Activated naive CD4-positive, alpha-beta T cell (primary cell): ENCODE data around the gene HES2.
A peak's percentile ranks its signal among the peaks of the same experiment; 100 is the strongest.
"Not testable (repeated sequence)": the region's sequence is repeated elsewhere in the genome, so short reads cannot be mapped to it uniquely, and the experiment has no call there.

Experiments used
- DNase-seq, 4 experiments: peaks; one replicate each; lab custom pipeline; 2025; lab: John Stamatoyannopoulos, UW

HES2 gene

GRCh38 chr1:6454856-6455751 is 35.4 kb upstream of the HES2 start:
- DNase-seq, result peak in 1 of 4 experiments; percentile 17

DNA sequence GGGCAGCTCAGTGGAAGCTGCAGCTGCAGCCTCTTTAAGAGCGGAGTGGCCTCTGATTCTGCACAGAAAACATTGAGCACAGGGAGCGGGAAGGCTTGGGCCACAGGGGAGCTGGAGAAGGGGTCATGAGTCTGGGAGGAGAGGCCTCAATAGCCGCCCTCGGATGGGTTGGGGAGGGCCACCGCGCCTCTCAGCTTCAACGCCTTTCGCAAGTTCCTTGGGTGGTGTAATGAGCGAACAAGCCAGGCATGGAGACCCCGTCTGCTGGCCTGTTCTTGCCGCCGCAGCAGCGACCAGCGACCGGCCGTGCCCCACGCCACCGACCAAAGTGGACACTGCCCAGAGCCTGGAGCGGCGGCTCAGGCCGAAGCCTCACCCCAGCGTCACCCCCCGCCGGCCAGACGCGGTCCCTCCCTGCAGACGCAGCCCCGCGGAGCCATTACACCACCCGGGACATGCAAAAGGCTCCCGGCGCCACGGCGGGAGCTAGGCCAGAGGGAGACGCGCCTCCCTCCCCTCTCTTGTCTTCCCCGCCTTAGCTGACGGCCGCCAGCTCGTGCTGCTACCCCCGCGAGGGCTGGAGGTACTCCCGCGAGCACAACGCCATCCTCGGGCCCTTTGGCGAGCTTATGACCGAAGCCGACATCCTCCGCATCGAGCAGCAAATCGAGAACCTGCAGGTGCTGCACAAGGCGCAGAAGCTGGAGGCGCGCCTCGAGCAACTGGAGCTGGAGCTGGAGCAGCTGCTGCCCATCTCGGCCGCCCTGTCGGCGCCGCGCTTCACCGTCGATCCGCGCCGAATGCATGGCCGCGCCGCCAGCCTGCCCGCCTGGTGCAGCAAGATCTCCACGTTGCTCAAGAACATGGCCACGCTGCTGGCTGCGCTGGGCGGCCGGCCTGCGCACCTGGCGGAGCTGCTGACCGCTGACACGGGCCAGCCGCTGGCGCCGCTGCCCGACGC is 34.5 kb upstream of the HES2 start:
- DNase-seq, result not testable (repeated sequence)

DNA sequence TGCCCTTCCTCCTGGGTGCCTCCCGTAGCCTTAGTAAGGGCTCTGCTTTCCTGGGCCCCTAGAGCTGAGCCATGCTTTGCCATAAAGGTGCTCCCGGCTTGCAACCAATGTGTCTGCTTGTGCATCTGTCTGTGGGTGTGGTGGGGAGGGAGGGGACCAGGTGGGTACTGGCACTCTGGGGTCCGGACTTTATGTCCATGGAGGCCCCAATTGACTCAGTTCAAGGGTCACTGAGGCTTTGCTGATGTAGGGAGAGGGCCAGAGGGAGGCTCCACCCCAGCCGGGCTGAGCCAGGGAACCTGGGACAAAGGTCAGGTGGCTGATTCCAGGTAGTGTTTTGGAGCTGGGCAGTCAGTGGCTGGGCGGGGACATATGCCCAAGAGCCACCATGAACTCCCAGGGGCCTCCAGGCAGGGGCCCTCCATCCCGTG is 31.2 kb upstream of the HES2 start:
- no peak for DNase-seq

DNA sequence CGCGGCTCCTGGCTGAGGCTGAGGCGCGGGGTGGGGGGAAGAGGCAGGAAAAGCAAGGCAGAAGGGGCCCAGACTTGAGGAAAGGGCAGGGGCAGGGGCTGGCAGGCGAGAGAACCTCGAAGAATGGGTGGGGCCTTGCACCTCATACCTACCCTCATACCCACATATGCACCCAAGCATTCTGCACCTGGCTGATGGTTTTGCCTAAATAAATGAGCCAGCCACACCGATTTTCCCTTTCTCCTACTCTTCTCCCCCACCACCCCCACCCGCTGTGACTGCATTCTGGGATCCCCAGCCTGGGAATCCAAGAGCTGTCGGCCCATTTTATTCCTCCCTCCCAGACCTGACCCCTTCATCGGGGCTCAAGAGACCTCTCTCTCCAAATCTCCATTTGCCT is 30.8 kb upstream of the HES2 start:
- not testable (repeated sequence) for DNase-seq

DNA sequence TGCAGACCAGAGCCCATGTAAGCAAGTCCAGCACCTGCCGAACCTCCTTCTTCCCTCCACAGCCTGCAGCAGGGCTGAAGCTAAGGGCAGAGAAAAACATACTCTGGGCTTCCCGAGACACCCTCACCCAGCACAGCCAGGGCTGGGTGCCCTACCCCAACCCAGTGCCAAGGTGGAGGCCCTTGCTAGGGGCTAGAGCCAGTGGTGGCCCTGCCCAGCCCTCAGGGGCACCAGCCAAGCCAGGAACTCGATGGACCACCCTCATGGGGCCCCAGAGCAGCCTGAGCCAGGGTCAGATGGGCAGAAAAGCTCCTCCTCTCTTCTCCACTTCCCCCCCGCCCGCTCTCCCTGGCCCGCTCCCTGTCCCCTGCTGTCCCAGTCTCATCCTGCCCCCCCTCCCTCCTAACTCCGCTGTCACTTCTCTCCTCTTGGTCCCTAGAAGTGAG is 30.3 kb upstream of the HES2 start:
- DNase-seq, result no peak

GRCh38 chr1:6448749-6449631 is 29.3 kb upstream of the HES2 start:
- no peak for DNase-seq

DNA sequence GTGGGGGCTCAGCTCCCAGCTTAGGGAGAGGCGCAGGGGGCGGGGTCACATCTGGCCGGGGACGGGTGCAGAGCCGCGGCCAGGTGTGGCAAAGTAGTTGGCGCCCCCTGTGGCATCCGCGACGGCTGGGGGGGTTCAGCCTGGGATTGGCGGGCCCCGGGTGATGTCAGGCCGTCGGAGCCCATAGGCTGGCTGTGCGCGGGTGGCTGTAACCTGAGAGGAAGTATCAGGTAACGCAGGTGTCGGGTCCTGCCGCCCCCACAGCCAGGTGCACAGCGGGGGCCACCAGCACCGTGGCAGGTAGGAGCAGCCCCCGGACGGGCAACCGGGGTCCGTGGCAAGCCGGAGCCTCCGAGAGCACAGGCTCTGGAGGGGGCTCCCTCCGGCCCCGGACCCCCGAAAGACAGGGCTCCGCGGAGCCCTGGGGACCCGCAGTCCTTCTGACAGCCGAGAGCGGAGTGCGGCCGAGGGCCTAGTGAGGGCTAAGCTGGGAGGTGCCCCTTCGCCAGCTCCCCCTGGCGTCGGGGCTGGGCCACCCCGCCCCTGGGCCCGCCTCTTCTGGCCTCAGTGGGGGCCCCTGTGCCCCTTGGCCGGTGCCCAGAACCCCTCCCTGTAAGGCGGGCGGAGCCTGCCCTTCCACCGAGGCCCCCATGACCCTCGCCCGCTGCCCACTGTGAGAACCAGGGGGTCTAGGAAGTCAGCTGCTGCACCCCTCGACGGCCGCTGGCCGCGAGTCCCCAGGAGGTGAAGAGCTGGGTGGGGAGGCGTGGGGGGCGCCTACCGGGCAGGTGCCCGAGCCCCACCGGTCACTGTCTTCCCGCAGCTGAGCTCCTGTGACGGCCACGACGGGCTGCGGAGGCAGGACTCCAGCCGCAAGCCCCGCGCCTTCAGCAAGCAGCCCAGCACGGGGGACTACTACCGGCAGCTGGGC is 28.4 kb upstream of the HES2 start:
- peak in 2 of 4 experiments; percentile 26 to 33 for DNase-seq

- DNase-seq, result no peak
Observed at GRCh38 chr1:6447016-6447817, 27.5 kb upstream of the HES2 start.

GRCh38 chr1:6446665-6447015 is 26.9 kb upstream of the HES2 start:
- DNase-seq, result no peak

DNA sequence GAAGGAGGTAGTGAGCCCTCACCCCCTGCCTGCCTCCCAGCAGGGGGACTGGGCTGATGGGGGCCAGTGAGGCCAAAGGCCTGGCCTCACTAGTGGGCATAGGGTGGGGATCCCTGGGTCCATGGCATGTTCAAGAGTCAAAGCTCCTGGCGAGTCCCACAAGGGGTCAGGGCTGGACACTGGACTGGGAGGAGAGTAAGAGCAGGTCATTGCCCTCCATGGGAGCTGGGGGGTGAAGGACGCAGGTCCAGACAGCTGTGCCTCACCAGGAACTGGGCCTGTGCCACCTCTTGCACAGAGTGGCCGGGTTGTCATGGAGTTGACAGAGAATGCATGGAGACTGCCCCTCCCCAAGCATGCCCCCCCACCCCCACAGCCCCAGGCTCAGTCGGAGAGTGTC is 26.2 kb upstream of the HES2 start:
- DNase-seq, result not testable (repeated sequence)

DNA sequence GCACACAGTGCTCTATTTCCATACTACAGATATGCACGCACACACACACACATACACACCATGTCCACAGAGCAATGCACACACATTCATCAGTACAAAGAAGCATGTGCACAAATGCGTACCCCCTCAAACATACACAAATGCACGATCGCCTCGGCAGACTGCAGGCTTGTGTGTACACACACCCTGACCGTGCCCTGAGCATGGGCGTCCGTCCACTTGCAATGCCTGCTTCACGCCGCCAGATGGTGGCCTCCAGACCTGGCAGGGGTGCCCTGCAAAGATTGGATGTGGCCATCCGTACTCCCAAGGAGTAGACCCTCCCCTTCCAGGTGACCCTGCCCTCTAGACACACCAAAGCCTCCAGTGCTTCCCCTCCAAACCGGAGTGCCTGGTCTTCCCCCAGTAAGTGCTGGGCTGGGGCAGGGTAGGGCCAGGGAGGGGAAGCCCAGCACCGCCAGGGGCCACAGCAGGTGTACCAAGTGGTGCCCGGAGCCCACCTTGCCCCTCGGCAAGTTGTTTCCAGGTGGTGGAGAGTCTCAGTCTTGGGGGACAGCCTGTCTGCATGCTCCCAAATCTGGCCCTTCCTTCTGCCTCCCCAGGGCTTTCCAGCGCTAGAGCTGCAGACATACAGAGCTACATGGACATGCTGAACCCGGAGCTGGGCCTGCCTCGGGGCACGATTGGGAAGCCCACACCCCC is 25.5 kb upstream of the HES2 start:
- DNase-seq, result peak in 2 of 4 experiments; percentile 18 to 33

GRCh38 chr1:6444377-6444776 is 24.7 kb upstream of the HES2 start:
- no peak for DNase-seq

DNA sequence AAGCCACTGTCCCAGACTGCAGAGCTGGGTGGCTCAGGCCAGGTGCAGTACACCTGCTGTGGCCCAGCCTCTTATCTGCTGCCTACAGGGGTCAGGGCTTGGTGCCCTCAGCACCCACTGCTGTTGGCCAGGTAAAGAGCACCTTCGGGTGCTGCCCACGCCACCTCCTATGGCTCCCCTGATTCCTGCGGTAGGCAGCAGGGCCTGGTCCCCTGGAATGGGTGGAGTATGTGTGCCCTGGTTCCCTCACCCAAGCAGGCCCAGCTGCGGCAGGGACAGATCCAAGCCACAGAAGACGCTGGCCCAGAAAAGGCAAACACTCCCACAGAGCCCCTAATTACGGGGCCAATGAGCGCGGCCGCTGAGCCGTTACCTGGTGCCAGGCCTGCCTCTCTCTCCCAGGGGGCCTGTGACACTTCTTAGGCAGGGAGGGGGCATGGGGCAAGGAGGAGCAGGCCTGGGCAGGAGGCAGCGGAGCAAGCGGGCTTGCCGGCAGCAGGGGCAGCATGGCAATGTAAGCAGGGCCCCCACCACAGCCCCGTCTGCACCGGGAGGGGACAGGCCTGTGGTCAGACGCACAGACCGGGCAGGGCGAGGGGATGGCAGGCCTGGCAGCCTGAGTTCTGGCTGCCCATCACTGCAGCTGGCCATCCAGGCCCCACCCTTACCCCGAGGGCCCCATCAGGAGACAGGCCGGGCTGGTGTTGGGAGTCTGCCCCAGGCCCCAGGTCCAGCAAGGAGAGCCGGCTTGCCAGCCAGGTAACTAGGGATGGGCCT is 23.8 kb upstream of the HES2 start:
- no peak for DNase-seq

GRCh38 chr1:6441586-6441985 is 21.9 kb upstream of the HES2 start:
- no peak for DNase-seq

- DNase-seq, result peak; percentile 19 to 71 (median 35)
Observed at GRCh38 chr1:6440198-6441126, 20.7 kb upstream of the HES2 start.

GRCh38 chr1:6438047-6438525 is 18.4 kb upstream of the HES2 start:
- peak; percentile 34 to 65 (median 43) for DNase-seq
